AG10803 (cell line): ENCODE results near the gene DDX54.

ENCODE experiments used
- DNase-seq: peaks from one replicate; pipeline ENCODE4 v3.0.0; 2010; ENCODE audit warnings: low read depth
- H3K4me3 ChIP-seq: 2 replicates; pipeline ENCODE4 v1.5.1; 2011; ENCODE audit warnings: mild to moderate bottlenecking, low read length, control low read depth
- CTCF ChIP-seq: conservative IDR thresholded peaks from 2 replicates; pipeline ENCODE4 v1.5.1; 2011; ENCODE audit warnings: mild to moderate bottlenecking, low read length, control low read depth, inconsistent platforms

The DDX54 gene

GRCh38 chr12:113152196-113152834 is 33.0 kb downstream of the DDX54 start:
- no peak for TF ChIP-seq CTCF
- no peak overlapping the region for H3K4me3 ChIP-seq
- no peak for DNase-seq

- TF ChIP-seq CTCF, result no peak
- no peak for DNase-seq
Observed at GRCh38 chr12:113151655-113152054, 33.6 kb downstream of the DDX54 start.

GRCh38 chr12:113149361-113150150 is 35.7 kb downstream of the DDX54 start, which contains the start of gene CFAP73:
CFAP73 (plus strand) TSS chr12:113149724; CDS start chr12:113149858, 134 bp downstream.
- peak; percentile 12; the same call in 1 of the 2 replicates for TF ChIP-seq CTCF
- peak; percentile 84 for DNase-seq
- H3K4me3 ChIP-seq, result peak within 1 kb of the TSS; percentile 35

More at GRCh38 chr12:113151655-113152054, 33.6 kb downstream of the DDX54 start:
- H3K4me3 ChIP-seq, result no peak overlapping the region

GRCh38 chr12:113146999-113147398 is 38.3 kb downstream of the DDX54 start:
- no peak for DNase-seq
- H3K4me3 ChIP-seq, result no peak overlapping the region
- no peak for TF ChIP-seq CTCF

- H3K4me3 ChIP-seq, result no peak overlapping the region
- peak; percentile 31 for DNase-seq
- TF ChIP-seq CTCF, result no peak
Observed at GRCh38 chr12:113145720-113146551, 39.3 kb downstream of the DDX54 start.

- H3K4me3 ChIP-seq, result no peak overlapping the region
- no peak for DNase-seq
- no peak for TF ChIP-seq CTCF
Observed at GRCh38 chr12:113144806-113145205, 40.5 kb downstream of the DDX54 start.
